Fibroblast of skin of scalp (primary cell): Measurements from ENCODE around the gene DNAI4.
"Not testable (repeated sequence)": the region's sequence is repeated elsewhere in the genome, so short reads cannot be mapped to it uniquely, and the experiment has no call there.

Experiments used
- DNase-seq: peaks from one replicate; pipeline ENCODE4 v3.0.0-alpha.2; 2013

DNAI4 gene

GRCh38 chr1:66929691-66929998 lies 5.0 kb upstream of the DNAI4 start:
- DNase-seq: no peak

- DNase-seq: no peak
Observed at GRCh38 chr1:66929146-66929688, 4.6 kb upstream of the DNAI4 start.

- no peak for DNase-seq
Observed at GRCh38 chr1:66927528-66927927, 2.9 kb upstream of the DNAI4 start.

DNA sequence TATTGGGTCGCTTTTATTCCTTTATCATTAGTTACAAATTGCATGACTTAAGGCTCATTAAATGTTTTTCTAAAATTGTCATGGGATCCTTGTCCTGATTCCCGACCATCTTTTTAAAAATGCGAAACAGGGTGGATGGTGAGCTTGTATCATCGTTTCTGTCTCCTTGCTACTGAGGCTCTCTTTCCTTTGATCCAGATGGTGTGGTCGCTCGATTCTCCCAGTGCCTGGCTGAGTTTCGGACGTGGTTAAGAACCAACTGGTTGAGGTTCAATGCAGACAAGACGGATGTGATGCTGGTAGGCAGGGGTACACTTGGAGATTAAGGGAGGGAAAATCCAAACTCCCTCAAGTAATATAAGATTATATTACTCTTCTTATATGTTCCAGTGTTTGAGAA lies 1.3 kb upstream of the DNAI4 start:
- DNase-seq: no peak

- no peak for DNase-seq
Observed at GRCh38 chr1:66925558-66925910, 878 bp upstream of the DNAI4 start.

GRCh38 chr1:66920543-66920942 lies 4.1 kb downstream of the DNAI4 start:
- DNase-seq: no peak

DNA sequence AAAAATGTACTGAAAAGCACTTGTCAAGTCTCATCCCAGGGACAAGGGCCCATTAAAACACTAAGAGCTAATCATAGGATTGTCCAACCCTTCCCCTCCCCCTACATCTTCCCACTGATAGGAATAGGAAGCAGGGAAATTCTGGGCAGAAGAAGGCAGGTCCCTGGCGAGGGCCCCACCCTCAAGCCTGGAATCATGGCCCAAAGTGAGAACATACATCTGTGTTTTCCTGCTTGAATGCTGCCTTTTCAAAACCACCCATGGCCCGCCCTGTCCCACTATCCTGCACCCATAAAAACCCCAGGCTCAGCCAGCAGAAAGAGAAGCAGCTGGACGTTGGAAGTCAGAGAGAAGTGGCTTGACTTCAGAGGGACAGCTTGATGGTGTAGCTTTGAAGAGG lies 4.8 kb downstream of the DNAI4 start:
- DNase-seq: no peak

DNA sequence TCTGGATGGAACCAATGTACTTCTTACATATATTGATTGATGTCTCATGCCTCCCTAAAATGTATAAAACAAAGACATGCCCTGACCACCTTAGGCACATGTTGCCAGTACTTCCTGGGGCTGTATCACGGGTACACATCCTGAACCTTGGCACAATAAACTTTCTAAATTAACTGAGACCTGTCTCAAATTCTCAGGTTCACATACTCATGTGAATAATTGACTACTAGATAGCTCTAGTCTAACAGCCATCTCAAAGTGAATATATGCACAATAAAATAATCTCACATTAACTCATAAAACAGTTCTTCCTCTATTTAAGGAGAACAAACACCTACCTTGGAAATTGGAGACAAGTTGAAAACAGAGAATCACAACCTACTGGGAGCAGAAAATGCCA lies 5.6 kb downstream of the DNAI4 start:
- DNase-seq: no peak

- DNase-seq: no peak
Observed at GRCh38 chr1:66917476-66917875, 7.2 kb downstream of the DNAI4 start.

DNA sequence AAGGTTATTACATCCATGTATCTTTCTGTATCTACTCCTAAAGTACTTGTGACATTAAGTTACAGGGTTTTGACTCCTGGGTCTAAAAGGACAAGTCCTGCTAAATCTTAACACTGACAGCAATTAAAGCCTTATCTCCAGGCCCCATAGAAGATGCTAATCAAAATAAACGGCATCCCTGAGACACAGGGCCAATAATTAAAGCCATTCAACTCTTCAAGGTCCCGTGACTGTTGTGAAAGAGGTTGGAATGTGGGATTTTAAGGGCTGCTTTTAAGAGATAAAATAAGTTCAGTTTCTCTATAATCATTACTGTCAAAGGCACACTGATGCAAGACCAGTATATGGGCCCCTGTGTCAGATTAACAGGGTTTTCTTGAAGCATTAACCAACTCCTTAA lies 8.3 kb downstream of the DNAI4 start:
- DNase-seq: no peak

DNA sequence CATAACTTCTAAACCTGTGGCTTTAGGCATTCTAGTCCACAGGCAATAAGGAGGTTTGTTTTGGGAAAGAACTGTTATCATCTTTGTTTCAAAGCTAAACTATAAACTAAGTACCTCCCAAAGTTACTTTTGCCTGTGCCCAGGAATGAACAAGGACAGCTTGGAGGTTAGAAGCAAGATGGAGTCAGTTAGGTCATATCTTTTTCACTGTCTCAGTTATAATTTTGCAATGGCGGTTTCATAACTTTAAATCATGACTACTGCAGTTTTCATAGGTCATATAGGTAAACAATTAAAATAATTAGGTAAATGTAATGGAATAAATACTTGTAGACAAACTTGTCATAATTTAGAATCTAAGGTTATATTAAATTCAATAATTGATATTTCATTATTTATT lies 9.5 kb downstream of the DNAI4 start:
- not testable (repeated sequence) for DNase-seq

DNA sequence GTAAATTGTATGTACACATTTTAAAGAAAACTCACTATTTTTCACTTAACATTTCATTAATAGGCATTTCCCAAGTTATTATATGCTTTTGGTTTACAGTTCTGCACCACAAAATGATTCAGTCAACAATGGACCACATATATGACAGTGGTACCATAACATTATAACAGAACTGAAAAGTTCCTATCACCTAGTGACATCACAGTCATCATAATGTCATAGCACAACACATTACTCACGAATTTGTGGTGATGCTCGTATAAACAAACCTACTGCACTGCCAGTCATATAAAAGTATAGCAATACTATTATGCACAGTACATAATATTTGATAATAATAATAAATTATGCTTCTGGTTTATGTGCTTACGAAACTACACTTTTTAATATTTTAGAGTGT lies 30.9 kb downstream of the DNAI4 start:
- no peak for DNase-seq

DNA sequence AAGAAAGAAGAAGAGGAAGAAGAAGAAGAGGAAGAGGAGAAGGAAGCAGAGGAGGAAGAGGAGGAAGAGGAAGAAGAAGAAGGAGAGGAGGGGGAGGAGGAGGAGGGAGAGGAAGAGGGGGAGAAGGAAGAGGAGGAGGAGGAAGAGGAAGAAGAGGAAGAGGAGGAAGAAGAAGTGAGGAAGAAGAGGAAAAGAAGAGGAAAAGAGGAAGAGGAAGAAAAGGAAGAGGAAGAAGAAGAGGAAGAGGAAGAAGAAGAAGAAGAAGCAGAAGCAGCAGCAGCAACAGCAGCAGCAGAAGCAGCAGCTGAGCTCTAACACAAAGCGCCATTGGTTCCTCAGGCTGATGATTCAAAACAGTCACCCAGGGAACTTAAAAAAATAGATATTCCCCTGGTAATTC lies 34.0 kb downstream of the DNAI4 start:
- peak; percentile 17 for DNase-seq

DNA sequence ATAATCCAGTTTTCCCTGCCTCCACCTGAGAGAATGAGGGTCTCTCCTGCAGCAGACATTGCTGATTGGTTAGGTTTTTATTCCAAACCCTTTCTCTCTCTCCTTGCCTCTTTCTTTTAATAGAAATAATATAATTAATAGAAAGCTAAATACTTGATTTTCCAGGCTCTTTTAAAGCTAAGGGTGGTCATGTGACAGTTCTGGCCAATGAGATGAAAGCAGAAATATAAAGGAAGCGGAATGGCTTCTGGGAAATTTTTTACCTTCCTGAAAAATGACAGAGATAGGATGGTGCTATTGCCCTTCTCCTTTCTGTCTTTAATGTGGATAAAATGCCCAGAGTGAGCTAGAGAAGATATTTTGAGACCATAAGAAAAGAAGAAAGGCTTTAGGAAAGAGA lies 35.6 kb downstream of the DNAI4 start:
- DNase-seq: no peak

GRCh38 chr1:66876664-66877063 lies 48.0 kb downstream of the DNAI4 start:
- no peak for DNase-seq

- no peak for DNase-seq
Observed at GRCh38 chr1:66873111-66873510, 51.5 kb downstream of the DNAI4 start.

- not testable (repeated sequence) for DNase-seq
Observed at GRCh38 chr1:66872024-66872423, 52.6 kb downstream of the DNAI4 start.

GRCh38 chr1:66867501-66867900 lies 57.2 kb downstream of the DNAI4 start:
- DNase-seq: no peak

DNA sequence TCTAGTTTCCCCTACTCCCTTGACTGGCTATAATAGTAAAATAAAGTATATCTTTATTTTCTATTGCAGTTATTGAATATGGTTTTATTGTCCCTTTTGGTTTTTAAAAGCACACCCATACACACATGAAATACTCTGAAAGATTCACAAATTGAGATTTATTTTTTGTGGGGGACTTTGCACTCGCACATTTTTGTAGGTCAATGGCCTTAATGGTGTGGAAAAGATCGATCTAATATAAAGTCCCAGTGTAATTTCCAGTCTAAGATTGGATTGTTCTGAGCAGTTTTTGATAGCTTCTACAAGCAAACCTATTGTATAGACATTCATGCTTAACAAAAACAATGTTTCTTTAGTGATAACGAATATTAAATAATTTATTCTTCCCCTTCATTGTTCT lies 64.1 kb downstream of the DNAI4 start:
- DNase-seq: no peak

GRCh38 chr1:66853379-66853778 lies 71.3 kb downstream of the DNAI4 start:
- no peak for DNase-seq

- no peak for DNase-seq
Observed at GRCh38 chr1:66852870-66853269, 71.8 kb downstream of the DNAI4 start.

- DNase-seq: no peak
Observed at GRCh38 chr1:66850989-66851388, 73.7 kb downstream of the DNAI4 start.

DNA sequence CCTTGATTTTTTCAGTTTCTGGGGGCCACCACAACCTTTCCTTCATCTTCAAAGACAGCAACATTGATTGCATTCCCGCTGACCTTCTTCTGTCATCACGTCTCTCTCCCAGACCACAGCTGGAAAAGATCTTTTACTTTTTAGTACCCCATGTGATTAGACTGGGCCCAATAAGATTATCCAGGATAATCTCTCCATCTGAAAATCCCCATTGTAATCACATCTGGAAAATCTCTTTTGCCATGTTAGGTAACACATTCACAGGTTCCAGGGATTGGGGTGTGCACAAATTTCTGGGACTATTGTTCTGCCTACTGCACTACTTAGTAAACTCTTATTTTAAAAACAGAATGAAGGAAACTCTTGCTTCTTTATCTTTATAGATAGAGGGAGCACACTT lies 76.5 kb downstream of the DNAI4 start:
- no peak for DNase-seq

DNA sequence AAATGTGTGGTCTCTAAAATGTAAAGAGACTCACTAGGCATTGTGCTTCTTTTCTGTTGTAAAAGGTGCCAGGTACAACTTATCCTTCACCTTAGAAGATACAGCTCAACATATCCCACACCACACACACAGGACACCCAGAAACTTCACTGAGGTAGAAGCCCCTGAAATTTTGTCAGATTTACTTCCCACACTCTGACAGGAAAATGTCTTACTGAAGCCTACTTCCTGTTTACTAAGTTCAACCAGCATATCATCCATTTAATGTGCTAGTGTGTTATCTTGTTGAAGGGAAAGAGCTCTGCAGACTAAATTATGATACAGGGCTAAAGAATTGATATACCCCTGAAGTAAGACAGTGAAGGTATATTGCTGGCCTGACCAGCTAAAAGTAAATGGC lies 83.7 kb downstream of the DNAI4 start:
- no peak for DNase-seq

- no peak for DNase-seq
Observed at GRCh38 chr1:66834926-66835325, 89.7 kb downstream of the DNAI4 start.

DNA sequence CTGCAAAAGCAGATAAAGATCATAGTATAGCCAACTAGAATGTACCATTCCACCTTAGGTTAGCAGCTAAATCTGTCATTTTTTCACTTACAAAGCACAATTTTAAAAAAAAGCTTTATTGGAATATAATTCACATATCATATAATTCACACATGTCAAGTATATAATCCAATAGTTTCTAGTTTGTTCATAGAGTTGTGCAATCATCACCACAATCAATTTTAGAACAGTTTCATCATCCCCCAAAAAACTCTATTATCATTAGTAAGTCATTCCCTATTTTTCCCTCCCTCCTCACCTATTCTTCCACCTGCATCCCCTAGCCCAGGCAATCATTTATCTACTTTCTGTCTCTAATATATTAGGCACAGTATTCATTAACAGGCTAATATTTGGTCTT lies 91.5 kb downstream of the DNAI4 start:
- no peak for DNase-seq
